Panc1 (cell line): ENCODE data around the gene RFX2. TPM values are rescaled to one million over a fixed set of nuclear protein-coding genes. Genes with fewer than 3 reads are reported as not detected.
A peak's percentile ranks its signal among the peaks of the same experiment; 100 is the strongest.

Experiments
- ATAC-seq: fragments of 200-7000 bp; cut with Tn5 transposase; 2 replicates; pipeline ENCODE4 v1.9.1; 2020; ENCODE audit warnings: mild to moderate bottlenecking, moderate library complexity
- BruUV-seq: library from RNA; stranded (reverse); fragments of 400-500 nt; replicated peaks from 2 replicates; lab custom pipeline; 2021; lab: Mats Ljungman, UMichigan
- CTCF ChIA-PET: fragments of 300-600 bp; sonication (Branson Sonifier 250); formaldehyde crosslinking; loops from one replicate; lab custom pipeline; 2022; ENCODE audit warnings: antibody characterized with exemption; lab: Charles Lee
- POLR2A ChIA-PET: fragments of 300-600 bp; sonication (Branson Sonifier 250); formaldehyde crosslinking; loops from one replicate; lab custom pipeline; 2022; ENCODE audit warnings: antibody characterized with exemption; lab: Charles Lee
- DNase-seq: peaks from one replicate; pipeline ENCODE4 v3.0.0-alpha.2; 2010; ENCODE audit warnings: low read depth, low spot score
- H3K27ac ChIP-seq: 2 replicates; pipeline ENCODE4 v1.5.1; 2011; ENCODE audit warnings: mild to moderate bottlenecking, low read length, inconsistent platforms
- H3K27me3 ChIP-seq: fragments of 200-500 bp; sonication (Bioruptor generic); 2 replicates; pipeline ENCODE4 v1.6.0; 2014; ENCODE audit warnings: low read length, inconsistent platforms; ENCODE audit not compliant: control insufficient read depth, insufficient read depth
- H3K36me3 ChIP-seq: fragments of 200-500 bp; sonication (Bioruptor generic); 2 replicates; pipeline ENCODE4 v1.5.1; 2014; ENCODE audit warnings: inconsistent platforms, mild to moderate bottlenecking, low read length, moderate library complexity; ENCODE audit not compliant: control insufficient read depth, insufficient read depth
- H3K4me1 ChIP-seq: 2 replicates; pipeline ENCODE4 v1.5.1; 2011; ENCODE audit warnings: inconsistent platforms, mild to moderate bottlenecking, low read length, moderate library complexity; ENCODE audit not compliant: control insufficient read depth, insufficient read depth
- H3K4me3 ChIP-seq, 2 experiments: 2 replicates each; pipeline ENCODE4 v1.5.1; 2011 to 2012; ENCODE audit warnings: low read depth in 2 of 2, low read length in 2 of 2, mild to moderate bottlenecking in 2 of 2, inconsistent platforms in 1 of 2, moderate library complexity in 1 of 2
- H3K9me3 ChIP-seq: fragments of 200-500 bp; sonication (Bioruptor generic); 2 replicates; pipeline ENCODE4 v1.5.1; 2014; ENCODE audit warnings: low read depth, mild to moderate bottlenecking, inconsistent platforms, low read length, moderate library complexity; ENCODE audit not compliant: control insufficient read depth, insufficient read depth
- CTCF ChIP-seq: fragments of 450-650 bp; IDR thresholded peaks from 2 replicates; pipeline ENCODE4 v1.5.1; 2017; ENCODE audit warnings: mild to moderate bottlenecking
- POLR2AphosphoS5 ChIP-seq: IDR thresholded peaks from 2 replicates; pipeline ENCODE4 v1.6.1; 2012; ENCODE audit warnings: mild to moderate bottlenecking, low read depth, low read length, moderate library complexity
- REST ChIP-seq, 2 experiments: IDR thresholded peaks; 2 replicates each; pipeline ENCODE4 v1.6.1; 2011 to 2012; ENCODE audit warnings: low read depth in 2 of 2, control low read depth in 1 of 2, low read length in 1 of 2, mild to moderate bottlenecking in 1 of 2, moderate library complexity in 1 of 2; ENCODE audit not compliant: insufficient read depth in 1 of 2
- SIN3A ChIP-seq: IDR thresholded peaks from 2 replicates; pipeline ENCODE4 v1.6.1; 2012; ENCODE audit warnings: low read depth, mild to moderate bottlenecking, low read length, moderate library complexity, borderline replicate concordance; ENCODE audit not compliant: insufficient read depth
- TCF7L2 ChIP-seq: IDR thresholded peaks from 2 replicates; pipeline ENCODE4 v1.6.1; 2011; ENCODE audit warnings: mild to moderate bottlenecking, low read depth, low read length, inconsistent platforms
- in situ Hi-C: cut with HindIII; loops from 2 replicates; pipeline ENCODE4 v1.10.0; 2016; ENCODE audit warnings: low sequenced_read_pairs, low pct_unique_long_range_greater_than_20kb
- intact Hi-C: fragments of 100-400 bp; cut with micrococcal nuclease; formaldehyde crosslinking; loops from one replicate; pipeline ENCODE4 v1.10.0; 2022; ENCODE audit not compliant: unreplicated experiment
- total RNA-seq: library from RNA; stranded (reverse); gene quantifications from one replicate; pipeline ENCODE4 v1.2.1, GENCODE V29; 2021; ENCODE audit not compliant: unreplicated experiment

Gene RFX2
- total RNA-seq, 1 experiment from 2014 or later = 8.0 TPM

DNA sequence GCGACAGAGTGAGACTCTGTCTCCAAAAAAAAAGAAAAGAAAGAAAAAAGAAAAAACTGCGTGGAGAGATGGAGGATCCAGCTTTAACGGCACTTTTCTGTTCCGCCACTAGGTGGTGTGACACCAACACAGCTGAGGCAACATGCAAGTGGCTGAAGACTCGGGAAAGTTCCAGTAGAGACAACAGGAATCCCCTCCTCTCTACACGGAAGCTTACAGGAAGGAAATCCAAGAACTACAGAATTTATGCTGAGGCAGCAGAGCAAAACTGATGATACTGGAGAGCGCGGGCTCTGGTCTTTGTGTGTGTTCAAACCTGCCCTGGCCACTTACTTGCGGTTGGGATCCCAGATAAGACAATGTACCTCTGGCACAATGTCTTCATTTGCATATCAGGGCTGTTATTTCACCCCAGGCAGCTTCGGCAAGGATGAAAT lies 142.3 kb downstream of the RFX2 start:
- DNase-seq = peak; percentile 42
- Histone ChIP-seq H3K9me3 (no peaks in the 10 kb centered on the region), H3K27ac (no peak overlapping the region), H3K27me3 (no peaks in the 10 kb centered on the region), H3K36me3 (no peaks in the 10 kb centered on the region), H3K4me1 (peaks cover 5% of the 10 kb centered on the region; the same call in 1 of the 2 replicates), H3K4me3 (no peak overlapping the region)
- in situ Hi-C loops = no loop called here
- intact Hi-C loops = no loop called here
- no TSS peak for BruUV-seq
- TF ChIP-seq POLR2AphosphoS5 = no peak
- peak; percentile 88 for TF ChIP-seq CTCF
- no peak for TF ChIP-seq SIN3A
- no peak for TF ChIP-seq REST (IDR thresholded peaks at IDR 0.05; ENCODE audit: insufficient read depth in 1 of 2, low read depth in 2 of 2, low read length in 1 of 2)
- no peak for TF ChIP-seq TCF7L2
- ChIA-PET POLR2A (interaction anchor here (0.5 kb wide), 1 partner anchor 471 kb away, joined by 5 read pairs; no protein-coding TSS in a partner anchor), CTCF (interaction anchor here (0.9 to 1.1 kb wide), 2 partner anchors 12 to 15 kb away, joined by 3 read pairs; no protein-coding TSS in a partner anchor)
- ATAC-seq = peak; percentile 73

DNA sequence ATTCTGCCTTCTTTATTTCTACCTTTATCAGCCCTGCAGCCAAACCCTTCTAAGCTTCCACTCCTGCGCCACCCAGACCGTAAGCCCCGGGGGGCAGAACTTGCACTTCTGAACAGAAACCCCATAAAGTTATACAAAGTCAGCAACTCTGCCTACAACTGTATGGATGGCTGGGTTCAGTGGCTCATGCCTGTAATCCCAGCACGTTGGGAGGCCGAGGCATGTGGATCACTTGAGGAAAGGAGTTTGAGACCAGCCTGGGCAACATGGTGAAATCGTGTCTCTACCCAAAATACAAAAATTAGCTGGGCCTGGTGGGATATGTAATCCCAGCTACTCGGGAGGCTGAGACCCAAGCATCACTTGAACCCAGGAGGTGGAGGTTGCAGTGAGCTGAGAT lies 142.7 kb downstream of the RFX2 start:
- TF ChIP-seq REST (IDR thresholded peaks at IDR 0.05; ENCODE audit: insufficient read depth in 1 of 2, low read depth in 2 of 2, low read length in 1 of 2) = no peak
- TF ChIP-seq CTCF = no peak
- TF ChIP-seq TCF7L2 = no peak
- TF ChIP-seq POLR2AphosphoS5 = no peak
- TF ChIP-seq SIN3A = no peak
- no peak for ATAC-seq
- no TSS peak for BruUV-seq
- H3K4me3 ChIP-seq = no peak overlapping the region
- H3K27me3 ChIP-seq = no peaks in the 10 kb centered on the region
- no peak overlapping the region for H3K27ac ChIP-seq
- ChIA-PET POLR2A (no interaction called here), CTCF (interaction anchor here (0.9 to 1.1 kb wide), 2 partner anchors 12 to 16 kb away, joined by 3 read pairs; no protein-coding TSS in a partner anchor)
- peaks cover 8% of the 10 kb centered on the region; the same call in 1 of the 2 replicates for H3K4me1 ChIP-seq
- intact Hi-C loops = no loop called here
- in situ Hi-C loops = no loop called here
- no peaks in the 10 kb centered on the region for H3K36me3 ChIP-seq
- no peaks in the 10 kb centered on the region for H3K9me3 ChIP-seq
- no peak for DNase-seq
